Activated CD4-positive, alpha-beta T cell treated with anti-CD3 and anti-CD28 coated beads, Interleukin-2, Interleukin-6, amounts not matched to agents 100 ng/mL and 50 ng/mL, durations not matched to agents 16 hours and 8 hours (primary cell): ENCODE data around the gene ABCA5.
"Not testable (repeated sequence)": the region's sequence is repeated elsewhere in the genome, so short reads cannot be mapped to it uniquely, and the experiment has no call there.

Experiments
- DNase-seq: peaks from one replicate; pipeline ENCODE4 v3.0.0-alpha.2; 2020

ABCA5 gene

DNA sequence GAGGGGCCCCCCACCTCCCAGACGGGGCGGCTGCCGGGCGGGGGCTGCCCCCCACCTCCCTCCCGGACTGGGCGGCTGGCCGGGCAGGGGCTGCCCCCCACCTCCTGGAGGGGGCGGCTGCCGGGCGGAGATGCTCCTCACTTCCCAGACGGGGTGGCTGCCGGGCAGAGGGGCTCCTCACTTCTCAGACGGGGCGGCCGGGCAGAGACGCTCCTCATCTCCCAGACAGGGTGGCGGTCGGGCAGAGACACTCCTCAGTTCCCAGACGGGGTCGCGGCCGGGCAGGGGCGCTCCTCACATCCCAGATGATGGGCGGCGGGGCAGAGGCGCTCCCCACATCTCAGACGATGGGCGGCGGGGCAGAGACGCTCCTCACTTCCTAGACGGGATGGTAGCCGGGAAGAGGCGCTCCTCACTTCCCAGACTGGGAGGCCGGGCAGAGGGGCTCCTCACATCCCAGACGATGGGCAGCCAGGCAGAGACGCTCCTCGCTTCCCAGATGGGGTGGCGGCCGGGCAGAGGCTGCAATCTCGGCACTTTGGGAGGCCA lies 130.8 kb downstream of the ABCA5 start:
- not testable (repeated sequence) for DNase-seq
